Thyroid gland (tissue), 4 donors: ENCODE data around the gene GRAMD1A.

Experiments used
- CTCF ChIP-seq, 6 experiments: fragments of 200-600 bp in 3 of 6; fragments of 450-650 bp in 3 of 6; sonication (generic) in 3 of 6; IDR thresholded peaks; one replicate each; pipeline ENCODE4 v1.5.1; 2016 to 2019; ENCODE audit warnings: antibody characterized with exemption in 6 of 6, mild to moderate bottlenecking in 2 of 6, inconsistent platforms in 1 of 6, moderate library complexity in 1 of 6
- POLR2A ChIP-seq, 2 donors: fragments of 450-650 bp; IDR thresholded peaks; one replicate each; pipeline ENCODE4 v1.6.1; 2017; ENCODE audit warnings: antibody characterized with exemption in 2 of 2, mild to moderate bottlenecking in 2 of 2, moderate library complexity in 1 of 2

GRCh38 chr19:35017507-35017906 lies 17.4 kb downstream of the GRAMD1A start:
- TF ChIP-seq CTCF (IDR thresholded peaks at IDR 0.05) (no peak), POLR2A (IDR thresholded peaks at IDR 0.05) (no peak)
